Neural cell (in vitro differentiated cells): ENCODE data around the gene GLT8D2. TPM values are rescaled to one million over a fixed set of nuclear protein-coding genes. Genes with fewer than 3 reads are reported as not detected.

Source experiments
- H2AFZ ChIP-seq: fragments of 200-600, 300-800 bp; sonication (generic), shearing (Covaris generic); 2 replicates; pipeline ENCODE4 v1.6.0; 2014; ENCODE audit warnings: low read depth, mild to moderate bottlenecking, antibody characterized with exemption, low read length, moderate library complexity
- H3F3A ChIP-seq: fragments of 200-600 bp; shearing (Covaris generic); 2 replicates; pipeline ENCODE4 v1.6.1; 2016; ENCODE audit warnings: mild to moderate bottlenecking, moderate library complexity, mixed read lengths, antibody characterized with exemption, low read length; ENCODE audit not compliant: insufficient read depth, poor library complexity, severe bottlenecking
- H3K27ac ChIP-seq: fragments of 200-600, 300-800 bp; sonication (generic), shearing (Covaris generic); 2 replicates; pipeline ENCODE4 v1.5.1; 2014; ENCODE audit warnings: mild to moderate bottlenecking, low read length, moderate library complexity
- H3K27me3 ChIP-seq: fragments of 300-800, 200-600 bp; sonication (generic), shearing (Covaris generic); 2 replicates; pipeline ENCODE4 v1.6.0; 2014; ENCODE audit warnings: mild to moderate bottlenecking, low read depth, low read length, moderate library complexity; ENCODE audit not compliant: insufficient read depth
- H3K36me3 ChIP-seq: fragments of 300-800, 200-600 bp; sonication (generic), shearing (Covaris generic); 2 replicates; pipeline ENCODE4 v1.5.1; 2014; ENCODE audit warnings: mild to moderate bottlenecking, antibody characterized with exemption, low read length, moderate library complexity; ENCODE audit not compliant: insufficient read depth
- H3K4me2 ChIP-seq: fragments of 300-800, 200-600 bp; sonication (generic), shearing (Covaris generic); 2 replicates; pipeline ENCODE4 v1.6.0; 2014; ENCODE audit warnings: mild to moderate bottlenecking, low read length
- H3K4me3 ChIP-seq: fragments of 300-800, 200-600 bp; sonication (generic), shearing (Covaris generic); 2 replicates; pipeline ENCODE4 v1.5.1; 2014; ENCODE audit warnings: mild to moderate bottlenecking, low read length, moderate library complexity
- H3K79me2 ChIP-seq: fragments of 200-600 bp; shearing (Covaris generic); replicated peaks from 2 replicates; pipeline ENCODE4 v1.6.0; 2014; ENCODE audit warnings: mild to moderate bottlenecking, low read length, moderate library complexity; ENCODE audit not compliant: insufficient read depth
- H3K9ac ChIP-seq: fragments of 300-800, 200-600 bp; sonication (generic), shearing (Covaris generic); 2 replicates; pipeline ENCODE4 v1.6.1; 2016; ENCODE audit warnings: mild to moderate bottlenecking, low read length, mixed read lengths
- H3K9me2 ChIP-seq: fragments of 200-600 bp; shearing (Covaris generic); 2 replicates; pipeline ENCODE4 v1.6.1; 2016; ENCODE audit warnings: mild to moderate bottlenecking, low read length, mixed read lengths; ENCODE audit not compliant: insufficient read depth
- H3K9me3 ChIP-seq: fragments of 200-600, 300-800 bp; sonication (generic), shearing (Covaris generic); 2 replicates; pipeline ENCODE4 v1.6.1; 2016; ENCODE audit warnings: mild to moderate bottlenecking, mixed run types, low read length, moderate library complexity, mixed read lengths
- H4K20me1 ChIP-seq: fragments of 200-600 bp; shearing (Covaris generic); 2 replicates; pipeline ENCODE4 v1.6.1; 2016; ENCODE audit warnings: mild to moderate bottlenecking, mixed run types; ENCODE audit not compliant: insufficient read depth
- EP300 ChIP-seq: fragments of 450-650 bp; conservative IDR thresholded peaks from 2 replicates; pipeline ENCODE4 v1.6.1; 2014; ENCODE audit warnings: antibody characterized with exemption, mild to moderate bottlenecking, moderate library complexity; ENCODE audit not compliant: poor library complexity, severe bottlenecking
- EZH2 ChIP-seq: fragments of 200-600, 300-800 bp; shearing (Covaris generic), sonication (generic); IDR thresholded peaks from 2 replicates; pipeline ENCODE4 v1.6.1; 2014; ENCODE audit warnings: antibody characterized with exemption, low read length, borderline replicate concordance, mild to moderate bottlenecking; ENCODE audit not compliant: insufficient read depth, poor library complexity, severe bottlenecking
- MXI1 ChIP-seq: fragments of 450-650 bp; conservative IDR thresholded peaks from 2 replicates; pipeline ENCODE4 v1.6.1; 2014; ENCODE audit warnings: antibody characterized with exemption, mild to moderate bottlenecking; ENCODE audit not compliant: poor library complexity, severe bottlenecking
- POLR2AphosphoS5 ChIP-seq: IDR thresholded peaks from 2 replicates; pipeline ENCODE4 v1.6.1; 2012
- RAD21 ChIP-seq: fragments of 450-650 bp; conservative IDR thresholded peaks from 2 replicates; pipeline ENCODE4 v1.6.1; 2014; ENCODE audit warnings: antibody characterized with exemption, mild to moderate bottlenecking, moderate library complexity
- SMC3 ChIP-seq: fragments of 450-650 bp; conservative IDR thresholded peaks from 2 replicates; pipeline ENCODE4 v1.6.1; 2014; ENCODE audit warnings: antibody characterized with exemption, mild to moderate bottlenecking, moderate library complexity; ENCODE audit not compliant: poor library complexity
- TAF1 ChIP-seq: IDR thresholded peaks from 2 replicates; pipeline ENCODE4 v1.6.1; 2012; ENCODE audit warnings: low read depth
- polyA plus RNA-seq: library from polyadenylated mRNA; depleted of rRNA; stranded (reverse); fragments of >200 nt; gene quantifications from 2 replicates; pipeline ENCODE4 v1.2.3, GENCODE V29; 2014
- TF ChIP-seq, protein P1 (sequence below): fragments of 450-650 bp; IDR thresholded peaks from 2 replicates; pipeline ENCODE4 v1.5.1; 2014; ENCODE audit warnings: antibody characterized with exemption, mild to moderate bottlenecking, moderate library complexity; ENCODE audit not compliant: poor library complexity, severe bottlenecking
- TF ChIP-seq, protein P2 (sequence below): IDR thresholded peaks from 2 replicates; pipeline ENCODE4 v1.6.1; 2012; ENCODE audit warnings: borderline replicate concordance

GLT8D2 gene
- polyA plus RNA-seq, 1 donor from 2014 or later = 8.3 TPM

- Histone ChIP-seq H3K27ac (no peak overlapping the region), H3K79me2 (no peaks in the 10 kb centered on the region), H3K4me2 (no peak overlapping the region), H3F3A (no peaks in the 10 kb centered on the region), H3K9me2 (no peaks in the 10 kb centered on the region), H2AFZ (no peak overlapping the region), H3K36me3 (no peaks in the 10 kb centered on the region), H3K9ac (no peak overlapping the region), H3K4me3 (no peak overlapping the region), H4K20me1 (no peaks in the 10 kb centered on the region), H3K9me3 (no peaks in the 10 kb centered on the region), H3K27me3 (no peaks in the 10 kb centered on the region)
- TF ChIP-seq RAD21 (no peak), POLR2AphosphoS5 (no peak), SMC3 (no peak), TAF1 (no peak), EP300 (no peak), MXI1 (no peak), EZH2 (no peak)
- TF ChIP-seq, protein P1, sequence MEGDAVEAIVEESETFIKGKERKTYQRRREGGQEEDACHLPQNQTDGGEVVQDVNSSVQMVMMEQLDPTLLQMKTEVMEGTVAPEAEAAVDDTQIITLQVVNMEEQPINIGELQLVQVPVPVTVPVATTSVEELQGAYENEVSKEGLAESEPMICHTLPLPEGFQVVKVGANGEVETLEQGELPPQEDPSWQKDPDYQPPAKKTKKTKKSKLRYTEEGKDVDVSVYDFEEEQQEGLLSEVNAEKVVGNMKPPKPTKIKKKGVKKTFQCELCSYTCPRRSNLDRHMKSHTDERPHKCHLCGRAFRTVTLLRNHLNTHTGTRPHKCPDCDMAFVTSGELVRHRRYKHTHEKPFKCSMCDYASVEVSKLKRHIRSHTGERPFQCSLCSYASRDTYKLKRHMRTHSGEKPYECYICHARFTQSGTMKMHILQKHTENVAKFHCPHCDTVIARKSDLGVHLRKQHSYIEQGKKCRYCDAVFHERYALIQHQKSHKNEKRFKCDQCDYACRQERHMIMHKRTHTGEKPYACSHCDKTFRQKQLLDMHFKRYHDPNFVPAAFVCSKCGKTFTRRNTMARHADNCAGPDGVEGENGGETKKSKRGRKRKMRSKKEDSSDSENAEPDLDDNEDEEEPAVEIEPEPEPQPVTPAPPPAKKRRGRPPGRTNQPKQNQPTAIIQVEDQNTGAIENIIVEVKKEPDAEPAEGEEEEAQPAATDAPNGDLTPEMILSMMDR = no peak
- TF ChIP-seq, protein P2, sequence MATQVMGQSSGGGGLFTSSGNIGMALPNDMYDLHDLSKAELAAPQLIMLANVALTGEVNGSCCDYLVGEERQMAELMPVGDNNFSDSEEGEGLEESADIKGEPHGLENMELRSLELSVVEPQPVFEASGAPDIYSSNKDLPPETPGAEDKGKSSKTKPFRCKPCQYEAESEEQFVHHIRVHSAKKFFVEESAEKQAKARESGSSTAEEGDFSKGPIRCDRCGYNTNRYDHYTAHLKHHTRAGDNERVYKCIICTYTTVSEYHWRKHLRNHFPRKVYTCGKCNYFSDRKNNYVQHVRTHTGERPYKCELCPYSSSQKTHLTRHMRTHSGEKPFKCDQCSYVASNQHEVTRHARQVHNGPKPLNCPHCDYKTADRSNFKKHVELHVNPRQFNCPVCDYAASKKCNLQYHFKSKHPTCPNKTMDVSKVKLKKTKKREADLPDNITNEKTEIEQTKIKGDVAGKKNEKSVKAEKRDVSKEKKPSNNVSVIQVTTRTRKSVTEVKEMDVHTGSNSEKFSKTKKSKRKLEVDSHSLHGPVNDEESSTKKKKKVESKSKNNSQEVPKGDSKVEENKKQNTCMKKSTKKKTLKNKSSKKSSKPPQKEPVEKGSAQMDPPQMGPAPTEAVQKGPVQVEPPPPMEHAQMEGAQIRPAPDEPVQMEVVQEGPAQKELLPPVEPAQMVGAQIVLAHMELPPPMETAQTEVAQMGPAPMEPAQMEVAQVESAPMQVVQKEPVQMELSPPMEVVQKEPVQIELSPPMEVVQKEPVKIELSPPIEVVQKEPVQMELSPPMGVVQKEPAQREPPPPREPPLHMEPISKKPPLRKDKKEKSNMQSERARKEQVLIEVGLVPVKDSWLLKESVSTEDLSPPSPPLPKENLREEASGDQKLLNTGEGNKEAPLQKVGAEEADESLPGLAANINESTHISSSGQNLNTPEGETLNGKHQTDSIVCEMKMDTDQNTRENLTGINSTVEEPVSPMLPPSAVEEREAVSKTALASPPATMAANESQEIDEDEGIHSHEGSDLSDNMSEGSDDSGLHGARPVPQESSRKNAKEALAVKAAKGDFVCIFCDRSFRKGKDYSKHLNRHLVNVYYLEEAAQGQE = no peak
Measured at GRCh38 chr12:103997286-103997900, 52.6 kb downstream of the GLT8D2 start.

- no peaks in the 10 kb centered on the region for H4K20me1 ChIP-seq
- no peaks in the 10 kb centered on the region for H3K9me3 ChIP-seq
- no peak overlapping the region for H3K27ac ChIP-seq
- H3F3A ChIP-seq = no peaks in the 10 kb centered on the region
- no peaks in the 10 kb centered on the region for H3K9me2 ChIP-seq
- H3K36me3 ChIP-seq = no peaks in the 10 kb centered on the region
- no peak overlapping the region for H2AFZ ChIP-seq
- no peak overlapping the region for H3K4me2 ChIP-seq
- H3K9ac ChIP-seq = no peak overlapping the region
- H3K79me2 ChIP-seq = no peaks in the 10 kb centered on the region
- no peak overlapping the region for H3K4me3 ChIP-seq
- no peaks in the 10 kb centered on the region for H3K27me3 ChIP-seq
- TF ChIP-seq MXI1 (no peak), TAF1 (no peak), SMC3 (no peak), EZH2 (no peak), POLR2AphosphoS5 (no peak), RAD21 (no peak), EP300 (no peak)
- TF ChIP-seq, protein P2 = no peak
- TF ChIP-seq, protein P1 = no peak
Measured at GRCh38 chr12:103996595-103996994, 53.4 kb downstream of the GLT8D2 start.
